ENCODE data around the gene HSPB9. TPM values are rescaled to one million over a fixed set of nuclear protein-coding genes. Genes with fewer than 3 reads are reported as not detected.

HSPB9 gene
- total and polyA plus RNA-seq, 2 donors from 2014 or later: 0.99 TPM; not detected in 1

GRCh38 chr17:42077755-42078154 lies 44.8 kb upstream of the HSPB9 start:
- no peak overlapping the region for H3K27ac ChIP-seq (ENCODE audit: low read depth in 2 of 2, low read length in 2 of 2)
- no peak overlapping the region for H3K9ac ChIP-seq (ENCODE audit: low read length in 3 of 3)
- H3K9me3 ChIP-seq (ENCODE audit: control insufficient read depth in 2 of 3, insufficient read depth in 1 of 3, low read length in 3 of 3): no peaks in the 10 kb centered on the region
- no peaks in the 10 kb centered on the region for H3K4me1 ChIP-seq (ENCODE audit: control insufficient read depth in 2 of 3, insufficient read depth in 2 of 3, low read depth in 1 of 3, low read length in 3 of 3)
- no peaks in the 10 kb centered on the region for H3K36me3 ChIP-seq (ENCODE audit: control insufficient read depth in 2 of 3, insufficient read depth in 3 of 3, low read length in 3 of 3)
- no peak for TF ChIP-seq CTCF (IDR thresholded peaks at IDR 0.05; ENCODE audit: borderline replicate concordance, extremely low read depth, insufficient read depth)
- H3K4me3 ChIP-seq (ENCODE audit: low read length in 3 of 3): no peak overlapping the region
- DNase-seq (no peak), FAIRE-seq (no peak)
- no peaks in the 10 kb centered on the region for H3K27me3 ChIP-seq (ENCODE audit: control insufficient read depth, insufficient read depth, low read length)
- intact Hi-C loops (cut with DNase I): no loop called here

- H3K36me3 ChIP-seq (ENCODE audit: control insufficient read depth in 2 of 3, insufficient read depth in 3 of 3, low read length in 3 of 3): no peaks in the 10 kb centered on the region
- no peak for FAIRE-seq
- TF ChIP-seq CTCF (IDR thresholded peaks at IDR 0.05; ENCODE audit: borderline replicate concordance, extremely low read depth, insufficient read depth): no peak
- no peaks in the 10 kb centered on the region for H3K27me3 ChIP-seq (ENCODE audit: control insufficient read depth, insufficient read depth, low read length)
- H3K9me3 ChIP-seq (ENCODE audit: control insufficient read depth in 2 of 3, insufficient read depth in 1 of 3, low read length in 3 of 3): no peaks in the 10 kb centered on the region
- DNase-seq: peak in 1 of 5 donors; percentile 41
- H3K4me1 ChIP-seq (ENCODE audit: control insufficient read depth in 2 of 3, insufficient read depth in 2 of 3, low read depth in 1 of 3, low read length in 3 of 3): no peaks in the 10 kb centered on the region
- H3K4me3 ChIP-seq (ENCODE audit: low read length in 3 of 3): no peak overlapping the region
- intact Hi-C loops (cut with DNase I): no loop called here
- H3K9ac ChIP-seq (ENCODE audit: low read length in 3 of 3): no peak overlapping the region
- H3K27ac ChIP-seq (ENCODE audit: low read depth in 2 of 2, low read length in 2 of 2): no peak overlapping the region
Measured at GRCh38 chr17:42078396-42079043, 44.1 kb upstream of the HSPB9 start.

GRCh38 chr17:42079541-42079940 lies 43.1 kb upstream of the HSPB9 start:
- intact Hi-C loops (cut with DNase I): no loop called here
- no peaks in the 10 kb centered on the region for H3K27me3 ChIP-seq (ENCODE audit: control insufficient read depth, insufficient read depth, low read length)
- no peaks in the 10 kb centered on the region for H3K4me1 ChIP-seq (ENCODE audit: control insufficient read depth in 2 of 3, insufficient read depth in 2 of 3, low read depth in 1 of 3, low read length in 3 of 3)
- H3K9ac ChIP-seq (ENCODE audit: low read length in 3 of 3): no peak overlapping the region
- no peaks in the 10 kb centered on the region for H3K36me3 ChIP-seq (ENCODE audit: control insufficient read depth in 2 of 3, insufficient read depth in 3 of 3, low read length in 3 of 3)
- no peak overlapping the region for H3K27ac ChIP-seq (ENCODE audit: low read depth in 2 of 2, low read length in 2 of 2)
- H3K9me3 ChIP-seq (ENCODE audit: control insufficient read depth in 2 of 3, insufficient read depth in 1 of 3, low read length in 3 of 3): no peaks in the 10 kb centered on the region
- no peak overlapping the region for H3K4me3 ChIP-seq (ENCODE audit: low read length in 3 of 3)
- TF ChIP-seq CTCF (IDR thresholded peaks at IDR 0.05; ENCODE audit: borderline replicate concordance, extremely low read depth, insufficient read depth): no peak
- FAIRE-seq: no peak
- DNase-seq: no peak

Data from kidney (tissue), 14 donors.